ENCODE measurements around the gene MFSD11.
"Not testable (repeated sequence)": the region's sequence is repeated elsewhere in the genome, so short reads cannot be mapped to it uniquely, and the experiment has no call there.

The MFSD11 gene

GRCh38 chr17:76805319-76805718 lies 67.4 kb downstream of the MFSD11 start:
- no peak overlapping the region for H3K4me3 ChIP-seq (ENCODE audit: low read depth, low read length)
- DNase-seq (ENCODE audit: low read depth) = no peak
- TF ChIP-seq CTCF (IDR thresholded peaks at IDR 0.05; ENCODE audit: control insufficient read depth, extremely low read depth, insufficient read depth) = no peak

DNA sequence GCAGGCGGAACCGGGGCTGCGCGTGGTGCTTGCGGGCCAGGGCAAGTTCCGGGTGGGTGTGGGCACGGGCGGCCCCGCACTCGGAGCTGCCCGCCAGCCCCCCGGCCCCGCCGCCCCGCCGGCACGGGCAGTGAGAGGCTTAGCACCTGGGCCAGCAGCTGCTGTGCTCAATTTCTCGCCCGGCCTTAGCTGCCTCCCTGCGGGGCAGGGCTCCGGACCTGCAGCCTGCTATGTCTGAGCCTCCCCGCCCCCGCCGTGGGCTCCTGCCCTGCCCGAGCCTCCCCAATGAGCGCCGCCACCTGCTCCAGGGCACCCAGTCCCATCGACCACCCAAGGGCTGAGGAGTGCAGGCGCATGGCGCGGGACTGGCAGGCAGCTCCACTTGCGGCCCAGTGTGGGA lies 68.2 kb downstream of the MFSD11 start:
- H3K4me3 ChIP-seq (ENCODE audit: low read depth, low read length); DNase-seq (ENCODE audit: low read depth): not testable (repeated sequence)

- not testable (repeated sequence) for DNase-seq (ENCODE audit: low read depth); H3K4me3 ChIP-seq (ENCODE audit: low read depth, low read length)
Observed at GRCh38 chr17:76806767-76807166, 68.8 kb downstream of the MFSD11 start.

DNA sequence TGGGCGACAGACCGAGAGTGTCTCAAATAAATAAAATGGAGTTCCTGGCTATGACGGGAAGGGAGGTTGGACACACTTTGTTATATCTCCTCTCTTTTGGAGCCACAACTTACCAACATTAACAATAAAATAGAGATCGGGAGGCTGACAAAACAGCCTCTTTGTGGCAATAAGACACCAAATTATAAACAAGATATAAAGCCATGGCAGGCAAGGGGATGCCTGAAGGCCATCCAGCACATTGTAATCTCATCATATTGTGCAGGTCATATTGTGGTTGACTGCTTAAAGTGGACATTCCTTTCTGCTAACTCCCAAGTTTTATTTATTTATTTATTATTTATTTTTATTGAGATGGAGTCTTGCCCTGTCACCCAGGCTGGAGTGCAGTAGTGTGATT lies 70.4 kb downstream of the MFSD11 start:
- TF ChIP-seq CTCF (IDR thresholded peaks at IDR 0.05; ENCODE audit: control insufficient read depth, extremely low read depth, insufficient read depth) = no peak
- no peak overlapping the region for H3K4me3 ChIP-seq (ENCODE audit: low read depth, low read length)
- no peak for DNase-seq (ENCODE audit: low read depth)

GRCh38 chr17:76810956-76811355 lies 73.0 kb downstream of the MFSD11 start:
- DNase-seq (ENCODE audit: low read depth) = no peak
- H3K4me3 ChIP-seq (ENCODE audit: low read depth, low read length) = no peak overlapping the region
- TF ChIP-seq CTCF (IDR thresholded peaks at IDR 0.05; ENCODE audit: control insufficient read depth, extremely low read depth, insufficient read depth) = no peak

DNA sequence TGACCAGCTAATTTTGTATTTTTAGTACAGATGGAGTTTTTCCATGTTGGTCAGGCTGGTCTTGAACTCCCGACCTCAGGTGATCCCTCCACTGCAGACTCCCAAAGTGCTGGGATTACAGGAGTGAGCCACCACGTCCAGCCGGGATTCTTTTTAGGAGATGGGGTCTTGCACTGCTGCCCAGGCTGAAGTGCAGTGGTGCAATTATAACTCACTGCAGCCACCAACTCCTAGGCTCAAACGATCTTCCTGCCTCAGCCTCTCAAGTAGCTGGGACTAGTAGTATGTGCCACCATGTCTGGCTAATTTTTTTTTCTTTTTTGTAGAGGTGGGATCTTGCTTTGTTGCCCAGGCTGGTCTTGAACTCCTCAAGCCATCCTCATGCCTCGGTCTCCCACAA lies 73.9 kb downstream of the MFSD11 start:
- H3K4me3 ChIP-seq (ENCODE audit: low read depth, low read length) = no peak overlapping the region
- no peak for DNase-seq (ENCODE audit: low read depth)
- TF ChIP-seq CTCF (IDR thresholded peaks at IDR 0.05; ENCODE audit: control insufficient read depth, extremely low read depth, insufficient read depth) = no peak

DNA sequence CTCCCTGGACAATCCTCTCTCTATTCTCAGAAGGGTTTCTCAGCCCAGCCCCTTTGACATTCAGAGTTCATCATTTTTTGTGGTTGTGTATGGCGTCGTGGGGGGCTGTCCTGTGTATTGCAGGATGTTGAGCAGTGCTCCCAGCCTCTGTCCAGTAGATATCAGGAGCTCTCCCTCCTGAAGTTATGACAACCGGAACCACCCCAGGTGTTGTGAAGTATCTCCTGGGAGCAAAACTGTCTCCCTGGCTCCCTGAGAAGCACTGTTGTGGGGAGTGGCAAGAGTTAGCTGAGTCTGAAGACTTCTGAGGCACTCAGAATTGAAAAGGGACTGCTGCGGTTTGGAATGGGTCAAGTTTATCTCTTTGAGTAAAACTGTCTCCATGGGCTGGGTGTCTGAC lies 74.3 kb downstream of the MFSD11 start:
- no peak for DNase-seq (ENCODE audit: low read depth)
- H3K4me3 ChIP-seq (ENCODE audit: low read depth, low read length) = no peak overlapping the region

DNA sequence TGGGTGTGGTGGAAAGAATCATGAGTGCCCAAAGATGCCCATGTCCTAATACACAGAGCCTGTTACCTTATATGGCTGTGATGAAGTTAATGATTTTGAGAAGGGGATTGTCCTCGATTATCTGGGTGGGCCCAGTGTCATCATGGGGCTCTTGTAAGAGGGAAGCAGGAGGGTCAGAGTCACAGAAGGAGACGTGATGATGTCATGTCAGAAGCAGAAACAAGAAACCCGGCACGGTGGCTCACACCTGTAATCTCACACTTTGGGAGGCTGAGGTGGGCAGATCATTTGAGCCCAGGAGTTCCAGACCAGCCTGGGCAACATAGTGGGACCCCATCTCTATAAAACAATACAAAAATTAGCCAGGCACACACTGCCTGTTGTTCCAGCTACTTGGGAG lies 75.0 kb downstream of the MFSD11 start:
- no peak overlapping the region for H3K4me3 ChIP-seq (ENCODE audit: low read depth, low read length)
- TF ChIP-seq CTCF (IDR thresholded peaks at IDR 0.05; ENCODE audit: control insufficient read depth, extremely low read depth, insufficient read depth) = no peak
- DNase-seq (ENCODE audit: low read depth) = no peak

More for the DNA sequence above, 74.3 kb downstream of the MFSD11 start:
- TF ChIP-seq CTCF (IDR thresholded peaks at IDR 0.05; ENCODE audit: control insufficient read depth, extremely low read depth, insufficient read depth) = no peak

DNA sequence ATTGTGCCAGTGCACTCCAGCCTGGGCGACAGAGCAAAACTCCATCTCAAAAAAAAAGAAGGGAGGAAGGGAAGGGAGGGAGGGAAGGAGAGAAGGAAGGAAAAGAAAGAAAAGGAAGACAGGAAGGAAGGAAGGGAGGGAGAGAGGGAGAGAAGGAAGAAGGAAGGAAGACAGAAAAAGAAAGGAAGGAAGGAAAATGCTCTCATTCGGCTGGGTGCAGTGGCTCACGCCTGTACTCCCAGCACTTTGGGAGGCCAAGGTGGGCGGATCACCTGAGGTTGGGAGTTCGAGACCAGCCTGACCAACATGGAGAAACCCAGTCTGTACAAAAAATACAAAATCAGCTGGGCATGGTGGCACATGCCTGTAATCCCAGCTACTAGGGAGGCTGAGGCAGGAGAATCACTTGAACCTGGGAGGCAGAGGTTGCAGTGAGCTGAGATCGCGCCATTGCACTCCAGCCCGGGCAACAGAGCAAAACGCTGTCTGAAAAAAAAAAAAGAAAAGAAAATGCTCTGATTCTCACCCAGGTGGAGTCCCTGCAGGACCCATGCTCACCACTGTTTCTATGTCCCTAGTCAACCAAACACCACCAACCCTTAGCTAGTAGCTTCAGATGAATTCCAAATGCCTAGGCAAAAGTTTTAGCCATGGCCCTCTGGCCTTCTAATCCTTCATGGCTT lies 78.1 kb downstream of the MFSD11 start:
- DNase-seq (ENCODE audit: low read depth); H3K4me3 ChIP-seq (ENCODE audit: low read depth, low read length): not testable (repeated sequence)

Data from LNCaP clone FGC (cell line).